Inferior parietal cortex (tissue), 1 donor: ENCODE results near the gene FOXC1.
A peak's percentile ranks its signal among the peaks of the same experiment; 100 is the strongest.

ENCODE experiments used
- DNase-seq: peaks from one replicate; pipeline ENCODE4 v3.0.0-alpha.2; 2016; ENCODE audit errors: extremely low spot score

FOXC1 gene

DNA sequence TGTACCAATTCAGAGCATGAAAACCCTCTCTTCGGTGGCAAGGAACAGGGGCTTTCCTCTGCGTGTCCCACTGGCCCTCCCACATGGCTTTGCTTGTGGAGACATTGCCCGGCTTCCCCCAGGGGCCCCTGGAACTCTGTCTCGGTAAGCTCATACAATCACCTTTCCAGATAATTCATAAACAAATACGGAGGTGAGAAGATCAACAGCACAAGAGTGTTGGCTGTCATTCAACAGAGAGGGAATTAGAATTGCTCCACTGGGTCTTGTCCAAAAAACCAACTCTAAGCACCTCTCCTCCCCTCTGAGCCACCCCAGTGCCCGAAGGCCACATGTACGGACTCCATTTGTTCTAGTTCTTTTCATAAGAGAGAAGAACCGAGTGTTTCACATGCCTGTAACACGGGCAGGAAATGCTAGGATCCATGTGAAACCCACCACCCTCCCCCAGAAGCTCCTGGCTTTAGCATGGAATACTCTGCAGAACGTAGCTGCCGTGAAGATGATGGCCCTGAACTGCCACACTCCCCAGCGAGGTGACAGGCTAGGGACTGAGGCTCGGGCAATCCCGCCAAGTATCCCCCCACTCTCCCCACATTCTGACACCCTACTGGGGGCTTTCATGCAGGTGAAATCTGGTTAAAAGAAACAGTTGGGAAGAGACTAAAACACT lies 24.6 kb upstream of the FOXC1 start:
- no peak for DNase-seq

DNA sequence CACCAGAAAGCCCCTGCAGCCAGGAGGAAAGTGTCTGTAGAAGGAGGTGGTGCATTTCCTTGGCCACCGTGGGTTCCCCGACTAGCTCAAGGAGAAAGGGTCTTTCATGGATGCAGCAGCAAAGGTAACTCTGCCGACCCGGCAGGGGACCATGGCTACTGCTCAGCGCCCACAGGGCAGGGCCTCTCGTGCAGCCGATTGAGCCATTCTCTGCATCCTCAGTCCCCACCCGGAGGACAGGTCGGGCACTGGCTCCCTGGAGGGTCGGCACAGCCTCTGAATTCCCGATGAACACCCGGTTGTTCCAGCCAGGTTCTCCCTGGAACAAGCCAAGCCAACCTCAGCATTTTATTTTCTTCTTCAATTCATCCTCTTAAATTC lies 24.1 kb upstream of the FOXC1 start:
- no peak for DNase-seq

- no peak for DNase-seq
Observed at GRCh38 chr6:1586256-1586655, 23.5 kb upstream of the FOXC1 start.

DNA sequence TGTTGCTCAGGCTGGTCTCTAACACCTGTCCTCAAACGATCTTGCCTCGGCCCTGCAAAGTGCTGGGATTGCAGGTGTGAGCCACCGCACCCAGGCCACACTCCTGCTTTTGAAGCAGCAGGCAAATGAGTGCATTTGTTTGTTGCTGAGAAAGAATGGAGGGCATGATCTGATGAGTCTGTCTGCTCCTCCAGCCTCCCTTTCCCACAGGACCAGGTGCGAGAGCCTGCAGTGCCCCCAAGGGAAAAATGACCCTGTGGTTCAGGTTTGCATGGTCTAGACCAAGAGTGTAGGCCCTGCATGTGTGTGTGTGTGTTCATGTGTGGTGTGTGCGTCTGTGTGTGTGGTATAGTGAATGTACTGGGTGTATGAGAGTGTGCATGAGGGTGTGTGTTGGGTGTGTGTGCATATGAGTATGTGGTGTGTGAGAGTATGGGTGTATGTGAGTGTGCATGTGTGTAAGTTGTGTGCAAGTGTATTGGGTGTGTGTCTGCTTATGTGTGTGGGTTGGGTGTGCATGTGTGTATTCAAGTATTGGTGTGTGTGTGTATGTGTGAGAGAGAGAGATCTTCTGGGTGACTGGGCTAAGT lies 22.8 kb upstream of the FOXC1 start:
- DNase-seq = no peak

DNA sequence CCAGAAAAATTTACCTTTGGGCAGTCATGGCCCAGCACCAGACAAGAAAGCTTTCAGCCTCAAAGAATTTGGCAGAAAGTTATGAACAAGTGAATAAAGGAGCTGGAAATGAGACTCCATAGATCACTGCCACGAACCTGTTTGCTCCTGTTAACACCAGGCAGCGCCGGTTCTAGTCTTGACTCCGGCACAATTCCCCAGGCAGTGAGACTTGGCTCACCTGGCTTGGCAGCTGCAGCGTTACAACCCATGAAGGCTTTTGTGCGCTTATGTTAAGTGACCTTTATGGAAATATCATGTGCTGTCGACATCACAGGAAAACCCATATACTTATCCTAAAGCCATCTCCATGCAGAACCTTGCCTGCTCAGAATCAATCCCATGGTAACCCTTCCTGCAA lies 22.2 kb upstream of the FOXC1 start:
- no peak for DNase-seq

GRCh38 chr6:1587977-1588376 lies 21.7 kb upstream of the FOXC1 start:
- DNase-seq = no peak

DNA sequence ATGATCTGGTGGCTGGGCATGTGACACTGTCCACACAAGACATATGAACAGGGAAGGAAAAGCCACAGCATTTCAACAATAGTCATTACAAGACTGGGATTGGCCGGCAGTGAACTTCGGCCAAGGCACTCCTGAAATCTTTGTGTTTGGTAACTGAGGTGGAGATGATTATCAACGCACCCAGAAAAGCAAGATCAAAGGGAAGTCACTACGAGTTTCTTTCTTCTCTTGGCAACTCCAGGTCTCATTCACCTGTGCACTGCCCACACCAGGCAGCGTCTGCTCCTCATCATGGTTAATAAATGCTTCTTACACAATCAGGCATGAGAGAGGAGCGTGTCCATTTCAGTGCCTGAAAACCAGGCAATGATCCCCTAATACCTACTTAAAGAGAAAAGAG lies 20.5 kb upstream of the FOXC1 start:
- DNase-seq = no peak

- DNase-seq = no peak
Observed at GRCh38 chr6:1590580-1590979, 19.1 kb upstream of the FOXC1 start.

DNA sequence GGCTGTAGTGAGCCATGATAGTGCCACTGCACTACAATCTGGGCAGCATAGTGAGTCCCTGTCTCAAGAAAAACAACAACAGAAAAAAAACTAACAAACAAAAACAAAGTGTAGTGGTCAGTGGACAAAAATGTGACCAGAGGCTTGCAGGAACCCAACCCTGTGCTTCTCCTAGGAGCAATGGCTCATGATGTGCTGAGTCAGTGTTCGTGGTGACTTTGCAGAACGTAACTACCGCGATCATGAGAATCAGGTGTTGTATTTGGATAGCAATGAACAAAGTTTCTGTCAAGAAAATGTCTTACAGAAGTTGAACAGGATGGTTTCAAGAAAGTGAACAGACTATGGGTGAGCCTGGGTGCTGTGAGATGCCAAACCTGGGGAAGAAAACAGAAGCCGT lies 18.5 kb upstream of the FOXC1 start:
- DNase-seq = no peak

GRCh38 chr6:1591926-1592325 lies 17.8 kb upstream of the FOXC1 start:
- DNase-seq = no peak

- no peak for DNase-seq
Observed at GRCh38 chr6:1592852-1593251, 16.9 kb upstream of the FOXC1 start.

DNA sequence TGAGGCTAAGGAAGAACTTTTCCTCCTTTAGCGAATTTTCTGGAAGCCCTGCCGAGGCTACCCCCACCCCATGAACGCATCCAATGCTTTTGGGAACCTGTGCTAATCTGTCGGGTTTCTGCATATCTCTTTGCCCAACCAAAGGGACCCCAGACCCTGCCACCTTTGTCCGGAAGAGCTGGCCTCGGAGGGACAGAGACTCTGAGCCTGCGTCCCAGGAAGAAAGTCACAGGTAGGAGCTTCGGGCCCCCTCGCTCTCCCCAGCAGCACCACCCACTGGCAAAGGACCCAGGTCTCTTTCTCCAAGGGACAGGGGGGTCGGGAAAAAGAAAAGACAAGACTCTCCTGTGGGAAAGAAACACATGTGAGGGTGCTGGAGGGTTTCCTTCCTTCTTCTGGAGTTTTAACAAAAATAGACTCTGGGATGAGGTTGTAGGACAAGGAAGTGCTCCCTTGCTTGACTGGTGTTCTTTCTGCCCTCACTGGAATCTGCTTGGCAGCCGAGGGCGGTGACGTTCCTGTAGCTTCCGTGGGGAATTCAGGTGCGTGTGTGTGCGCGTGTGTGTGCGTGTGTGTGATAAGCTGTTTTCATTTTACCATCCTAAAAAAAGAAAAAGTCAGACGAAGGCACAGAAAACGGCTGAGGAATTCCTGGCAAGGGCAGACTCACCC lies 16.3 kb upstream of the FOXC1 start:
- no peak for DNase-seq

- no peak for DNase-seq
Observed at GRCh38 chr6:1593958-1594314, 15.8 kb upstream of the FOXC1 start.

DNA sequence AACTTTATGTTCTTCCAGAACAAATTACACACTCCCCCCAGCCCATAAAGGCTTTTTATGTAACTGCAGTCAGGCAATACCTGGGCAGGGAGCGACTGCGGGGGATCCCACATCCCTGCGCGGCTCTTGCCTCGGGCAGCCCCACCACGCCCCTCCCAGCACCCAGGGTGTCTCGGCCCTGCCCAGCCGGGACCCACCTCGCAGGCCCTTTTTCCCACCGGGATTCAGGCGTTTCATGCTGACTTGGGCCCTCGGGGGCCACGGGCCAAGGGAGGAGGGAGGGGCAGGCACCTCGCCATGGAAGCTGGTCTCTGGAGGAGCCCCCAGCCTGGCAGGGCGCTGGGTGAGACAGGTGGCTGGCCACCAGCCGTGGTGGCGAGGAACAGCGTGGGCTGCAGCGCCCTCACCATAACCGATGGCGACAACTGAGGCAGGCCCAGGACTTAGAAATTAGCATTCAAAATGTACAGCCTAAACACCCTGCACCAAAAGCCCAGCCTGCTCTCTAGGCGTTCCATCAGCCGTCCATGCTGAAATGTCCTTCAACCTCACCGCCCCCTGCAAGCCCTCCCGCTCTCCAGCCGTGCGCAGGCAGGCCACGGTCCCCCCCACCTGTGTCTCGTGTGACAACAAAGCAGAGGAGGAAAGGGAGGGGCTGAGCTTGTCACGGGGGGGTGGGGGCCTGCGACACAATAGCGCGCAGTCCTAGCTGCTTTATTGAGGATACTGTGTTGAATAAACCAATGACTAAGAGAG lies 15.1 kb upstream of the FOXC1 start:
- no peak for DNase-seq

DNA sequence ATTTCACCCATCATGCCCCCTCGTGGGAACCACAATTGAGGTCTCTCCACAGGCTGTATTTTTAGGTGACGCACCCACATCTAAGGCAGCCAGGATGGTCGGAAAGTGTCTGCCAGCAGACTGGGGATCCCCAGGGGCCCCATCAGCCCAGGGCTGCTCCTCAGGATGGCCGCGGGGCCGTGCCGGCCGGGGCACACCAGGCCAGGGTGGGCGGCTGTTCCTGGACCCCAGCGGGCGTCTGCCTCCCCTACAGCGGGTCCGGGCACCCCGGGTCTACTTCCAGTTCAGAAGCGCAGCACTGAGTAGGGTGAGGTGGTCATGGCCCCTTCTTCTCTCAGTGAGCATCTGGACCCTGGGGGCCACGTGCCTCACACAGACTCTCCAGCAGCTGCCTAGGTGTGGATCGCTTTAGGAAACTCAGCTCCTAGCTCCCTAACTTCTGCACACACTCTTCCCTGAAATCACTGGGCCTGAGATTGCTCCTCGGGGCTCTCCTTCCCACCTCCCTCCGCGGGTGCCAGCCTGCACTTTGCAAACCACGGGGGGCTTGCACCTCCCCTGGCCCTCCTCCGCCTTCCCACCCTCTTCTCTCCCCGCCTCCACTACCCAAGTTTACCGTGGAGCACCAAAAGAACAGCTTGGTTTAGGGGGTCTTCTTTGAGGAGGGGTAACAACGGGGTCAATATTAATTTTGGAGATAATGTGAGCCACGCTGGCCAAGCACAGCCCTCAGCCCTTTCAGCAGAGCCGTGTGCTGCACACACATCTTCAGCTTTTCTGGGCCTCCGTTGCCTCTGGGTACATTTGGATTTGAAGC lies 14.2 kb upstream of the FOXC1 start:
- DNase-seq = no peak

- peak; percentile 68 for DNase-seq
Observed at GRCh38 chr6:1596088-1596852, 13.4 kb upstream of the FOXC1 start.

DNA sequence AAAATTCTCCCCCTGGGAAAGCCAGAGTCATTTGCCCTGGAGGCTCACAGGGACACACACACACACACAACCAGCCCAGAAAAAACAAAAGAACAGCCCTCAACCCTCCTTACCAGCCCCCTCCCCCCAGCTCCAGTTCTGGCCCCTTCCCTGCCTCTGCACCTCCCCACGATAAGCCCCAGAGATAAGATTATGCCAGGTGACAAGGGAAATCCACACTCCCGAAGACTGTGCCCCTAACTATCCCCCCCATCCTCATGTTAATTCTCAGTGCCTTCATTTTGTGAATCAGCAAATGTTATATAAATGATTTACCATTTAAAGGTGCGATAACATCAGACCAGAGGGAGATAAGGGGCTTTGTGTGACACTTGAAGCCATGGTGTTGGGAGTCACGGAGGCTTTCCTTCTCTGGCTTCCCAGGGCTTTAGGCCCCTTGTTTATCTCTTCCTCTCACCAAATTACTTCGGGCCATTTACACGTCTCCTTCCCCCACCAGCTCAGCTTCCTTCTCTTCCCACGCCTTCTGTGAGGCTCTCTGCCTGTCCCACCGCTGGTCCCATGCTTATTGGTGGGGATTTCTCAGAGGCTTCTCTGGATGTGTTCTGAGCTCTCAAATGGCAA lies 12.5 kb upstream of the FOXC1 start:
- no peak for DNase-seq

DNA sequence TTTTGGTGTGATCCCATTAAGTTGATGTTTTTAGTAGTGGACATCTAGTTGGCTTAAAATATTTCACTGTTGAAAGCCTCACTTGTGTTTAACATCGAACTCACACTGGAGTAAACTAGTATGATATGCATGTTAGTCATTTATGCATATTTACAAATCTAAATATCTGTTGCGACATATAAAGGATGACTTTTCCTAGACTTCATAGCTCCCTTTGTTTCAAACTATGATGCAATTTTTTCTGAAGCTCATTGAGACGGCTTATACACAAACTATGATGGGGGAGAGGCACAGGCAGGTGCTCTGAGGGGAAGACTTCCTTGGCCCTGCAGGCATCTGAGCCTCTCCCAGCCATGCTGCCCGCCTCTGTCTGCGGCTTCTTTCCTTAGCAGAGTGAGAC lies 11.8 kb upstream of the FOXC1 start:
- no peak for DNase-seq

GRCh38 chr6:1598433-1598832 lies 11.3 kb upstream of the FOXC1 start:
- DNase-seq = no peak

GRCh38 chr6:1598886-1599285 lies 10.8 kb upstream of the FOXC1 start:
- DNase-seq = no peak

DNA sequence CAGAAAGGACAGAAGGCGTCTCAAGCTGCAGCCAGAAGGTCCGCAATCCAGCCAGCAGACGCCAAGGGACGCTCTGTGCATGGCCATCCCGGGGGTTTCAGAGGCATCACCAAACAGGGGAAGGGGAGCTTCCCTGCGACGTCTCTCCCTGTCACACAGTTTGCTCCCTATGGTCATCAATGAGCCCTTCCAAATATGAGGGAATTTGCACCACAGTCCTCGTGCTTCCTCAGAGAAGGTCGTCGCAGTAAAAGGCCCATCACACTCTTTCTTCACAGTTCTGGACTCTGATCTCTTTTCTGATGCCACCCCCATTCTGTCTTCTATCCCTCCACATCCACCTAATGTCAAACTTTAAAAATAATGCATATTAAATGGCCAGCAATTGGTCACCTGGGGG lies 10.2 kb upstream of the FOXC1 start:
- no peak for DNase-seq
